GM12878 (cell line): Measurements from ENCODE around the gene RETN. TPM values are rescaled to one million over a fixed set of nuclear protein-coding genes. Genes with fewer than 3 reads are reported as not detected.

Experiments
- ATAC-seq: fragments of 200-7000 bp; cut with Tn5 transposase; 3 replicates; pipeline ENCODE4 v1.9.1; 2020; ENCODE audit warnings: mild to moderate bottlenecking, moderate library complexity
- BruUV-seq: library from RNA; stranded (reverse); fragments of 400-500 nt; replicated peaks from 2 replicates; lab custom pipeline; 2021; lab: Mats Ljungman, UMichigan
- CTCF ChIA-PET: fragments of 300-600 bp; sonication (Branson Sonifier 250); formaldehyde crosslinking; extraction: SDS; loops from one replicate; lab custom pipeline; 2021; ENCODE audit warnings: inconsistent platforms; lab: Yijun Ruan, JAX
- POLR2A ChIA-PET: fragments of 350-600 bp; formaldehyde crosslinking; extraction: SDS; loops from one replicate; lab custom pipeline; 2021; ENCODE audit warnings: inconsistent platforms; lab: Charles Lee
- RAD21 ChIA-PET: fragments of 300-600 bp; sonication (Branson Sonifier 250); formaldehyde crosslinking; loops from one replicate; lab custom pipeline; 2023; ENCODE audit warnings: antibody characterized with exemption; ENCODE audit not compliant: unreplicated experiment; lab: Charles Lee
- SMC1A ChIA-PET: fragments of 300-600 bp; sonication (Branson Sonifier 250); formaldehyde crosslinking; loops from one replicate; lab custom pipeline; 2023; ENCODE audit not compliant: unreplicated experiment, uncharacterized antibody; lab: Charles Lee
- DNase-seq: peaks from one replicate; pipeline ENCODE4 v3.0.0-alpha.2; 2011; ENCODE audit warnings: low read depth, low spot score
- FAIRE-seq: peaks from 3 replicates; lab custom pipeline; 2011; peaks lifted over from hg19 to GRCh38; lab: Jason Lieb, UNC
- H2AFZ ChIP-seq: 2 replicates; pipeline ENCODE4 v1.6.0; 2011; ENCODE audit warnings: low read depth, low read length, control low read depth; ENCODE audit not compliant: control insufficient read depth
- H3K27ac ChIP-seq: 2 replicates; pipeline ENCODE4 v1.5.1; 2011; ENCODE audit warnings: control low read depth; ENCODE audit not compliant: control insufficient read depth, insufficient read depth
- H3K27me3 ChIP-seq, 2 experiments: replicated peaks in 1 of 2; 2 replicates each; pipeline versions ENCODE4 v1.6.0 to v1.6.1; 2011; ENCODE audit warnings: low read length in 1 of 2; ENCODE audit not compliant: control insufficient read depth in 2 of 2, insufficient read depth in 2 of 2
- H3K36me3 ChIP-seq, 2 experiments: 2 replicates each; pipeline ENCODE4 v1.5.1; 2011; ENCODE audit warnings: low read length in 1 of 2; ENCODE audit not compliant: control insufficient read depth in 2 of 2, insufficient read depth in 2 of 2
- H3K4me1 ChIP-seq: 2 replicates; pipeline ENCODE4 v1.6.1; 2011; ENCODE audit warnings: mild to moderate bottlenecking, low read length, moderate library complexity, mixed read lengths; ENCODE audit not compliant: control insufficient read depth, insufficient read depth
- H3K4me2 ChIP-seq: 2 replicates; pipeline ENCODE4 v1.6.0; 2011; ENCODE audit warnings: control low read depth; ENCODE audit not compliant: control insufficient read depth, insufficient read depth
- H3K4me3 ChIP-seq: fragments of 200-600 bp; sonication (generic); 2 replicates; pipeline ENCODE4 v1.5.1; 2016
- H3K79me2 ChIP-seq: 2 replicates; pipeline ENCODE4 v1.6.0; 2011; ENCODE audit warnings: low read length; ENCODE audit not compliant: control insufficient read depth, insufficient read depth
- H3K9ac ChIP-seq: 2 replicates; pipeline ENCODE4 v1.8.0; 2011; ENCODE audit warnings: low read length, control low read depth, mixed read lengths; ENCODE audit not compliant: control insufficient read depth, insufficient read depth
- H3K9me3 ChIP-seq: replicated peaks from 3 replicates; pipeline ENCODE4 v1.5.1; 2011; ENCODE audit warnings: mild to moderate bottlenecking, low read length; ENCODE audit not compliant: control insufficient read depth, insufficient read depth
- H4K20me1 ChIP-seq: 2 replicates; pipeline ENCODE4 v1.6.0; 2011; ENCODE audit not compliant: control insufficient read depth, insufficient read depth
- CEBPZ ChIP-seq: fragments of 150-350 bp; IDR thresholded peaks from 2 replicates; pipeline ENCODE4 v1.6.1; 2016; ENCODE audit warnings: low read depth, low read length
- EZH2 ChIP-seq: IDR thresholded peaks from 2 replicates; pipeline ENCODE4 v1.6.1; 2012; ENCODE audit warnings: low read depth, mild to moderate bottlenecking, control low read depth, inconsistent platforms, low read length, borderline replicate concordance; ENCODE audit not compliant: control insufficient read depth
- JUNB ChIP-seq: IDR thresholded peaks from 2 replicates; pipeline ENCODE4 v1.6.1; 2016; ENCODE audit warnings: antibody characterized with exemption, mild to moderate bottlenecking
- JUND ChIP-seq: IDR thresholded peaks from 2 replicates; pipeline ENCODE4 v1.6.1; 2012; ENCODE audit warnings: low read depth, mild to moderate bottlenecking, low read length, improper control_type of control experiment, moderate library complexity
- PBX3 ChIP-seq: IDR thresholded peaks from 2 replicates; pipeline ENCODE4 v1.6.1; 2011; ENCODE audit warnings: mild to moderate bottlenecking, low read depth, low read length, moderate library complexity; ENCODE audit not compliant: insufficient replicate concordance
- RB1 ChIP-seq: fragments of 450-650 bp; formaldehyde crosslinking; IDR thresholded peaks from 2 replicates; pipeline ENCODE4 v1.6.1; 2017; ENCODE audit warnings: mild to moderate bottlenecking, borderline replicate concordance
- RELB ChIP-seq: fragments of 450-650 bp; IDR thresholded peaks from 2 replicates; pipeline ENCODE4 v1.6.1; 2017; ENCODE audit warnings: low read depth, mild to moderate bottlenecking, moderate library complexity
- RUNX3 ChIP-seq: IDR thresholded peaks from 2 replicates; pipeline ENCODE4 v1.6.1; 2012; ENCODE audit warnings: low read length, inconsistent platforms
- SP1 ChIP-seq: IDR thresholded peaks from one replicate; pipeline ENCODE4 v1.6.1; 2011; ENCODE audit warnings: low read depth, low read length
- WRNIP1 ChIP-seq: IDR thresholded peaks from 2 replicates; pipeline ENCODE4 v1.6.1; 2011; ENCODE audit warnings: low read depth, low read length, improper control_type of control experiment, borderline replicate concordance
- YY1 ChIP-seq: IDR thresholded peaks from 2 replicates; pipeline ENCODE4 v1.6.1; 2011; ENCODE audit warnings: low read depth, mild to moderate bottlenecking, low read length
- ZNF687 ChIP-seq: fragments of 450-650 bp; IDR thresholded peaks from 2 replicates; pipeline ENCODE4 v1.6.1; 2017; ENCODE audit warnings: mild to moderate bottlenecking, moderate library complexity
- WGBS: methylation state at CpG from one replicate; pipeline ENCODE4 v1.1.6; 2016; ENCODE audit warnings: low lambda C conversion rate; ENCODE audit not compliant: insufficient replicate concordance, insufficient coverage; ENCODE audit errors: missing lambda C conversion rate; 5-methylcytosine and 5-hydroxymethylcytosine counted together
- in situ Hi-C: fragments of 300-500 bp; cut with MboI; formaldehyde crosslinking; loops from 9 replicates; pipeline ENCODE4 v1.14.3; 2018; ENCODE audit warnings: mixed read lengths
- intact Hi-C: fragments of 100-400 bp; cut with micrococcal nuclease; formaldehyde crosslinking; loops from one replicate; pipeline ENCODE4 v1.14.2; 2022; ENCODE audit not compliant: unreplicated experiment
- polyA plus RNA-seq, 11 experiments: library from polyadenylated mRNA; depleted of rRNA in 4 of 11; unstranded in 6 of 11; stranded (reverse) in 5 of 11; fragments of >200 nt; fragmentation: Nextera tagmentation in 4 of 11; fragmentation: Illumina TruSeq in 1 of 11; extraction: Ambion mirVana in 4 of 11; extraction: Trizol in 1 of 11; gene quantifications; 1 replicate in 1 of 11; 2 replicates in 10 of 11; pipeline versions ENCODE4 v1.2.1 to v1.2.3, GENCODE V29; 2011 to 2016; ENCODE audit warnings: inconsistent platforms in 2 of 11, missing spikeins in 2 of 11, low read depth in 1 of 11
- total RNA-seq, 4 experiments: library from RNA; depleted of rRNA in 3 of 4; stranded (reverse); fragments of >200 nt in 3 of 4; fragmentation: Illumina TruSeq in 1 of 4; extraction: Trizol in 1 of 4; gene quantifications; 2 replicates each; pipeline versions ENCODE4 v1.2.1 to v1.2.3, GENCODE V29; 2013 to 2021

The RETN gene
- total and polyA plus RNA-seq, 10 of the 15 experiments (the other 5 are each of a cell fraction or from before 2014, with no cell fraction given), result 0.26 TPM; not detected in 9

GRCh38 chr19:7665076-7665475 is 3.8 kb upstream of the RETN start (continued):
- TF ChIP-seq YY1 (no peak), RELB (no peak), ZNF687 (no peak)

- no peak for FAIRE-seq
- SMC1A ChIA-PET, result interaction anchor here (0.6 to 0.7 kb wide), 2 partner anchors 12 to 597 kb away, joined by 3 read pairs; no protein-coding TSS in a partner anchor
These were observed 792 bp downstream of the RETN start for GRCh38 chr19:7669641-7670040.

More at GRCh38 chr19:7669641-7670040, 792 bp downstream of the RETN start:
- WGBS, result 34% methylated on average over 9 of the region's 9 CpGs
- BruUV-seq, result no TSS peak
- no peak overlapping the region for H3K9ac ChIP-seq
- H3K9me3 ChIP-seq, result no peaks in the 10 kb centered on the region
- RAD21 ChIA-PET, result no interaction called here
- no peaks in the 10 kb centered on the region for H3K4me1 ChIP-seq
- H3K4me2 ChIP-seq, result no peak overlapping the region
- CTCF ChIA-PET, result interaction anchor here (0.6 to 1.8 kb wide), 4 partner anchors 11 to 567 kb away, joined by 3 to 6 read pairs (median 3); partner anchors contain the start of gene TRAPPC5
- no peaks in the 10 kb centered on the region for H3K79me2 ChIP-seq
- TF ChIP-seq WRNIP1 (no peak), RB1 (no peak), YY1 (no peak), PBX3 (no peak), JUND (no peak), SP1 (no peak), RUNX3 (no peak), EZH2 (no peak), JUNB (no peak), CEBPZ (no peak)
- in situ Hi-C loops, result no loop called here
- POLR2A ChIA-PET, result no interaction called here
- no peak overlapping the region for H2AFZ ChIP-seq
- no peak overlapping the region for H3K4me3 ChIP-seq
- peaks cover 4 to 7% of the 10 kb centered on the region in 2 experiments; a peak in 3 of 4 replicates for H3K27me3 ChIP-seq
- DNase-seq, result no peak
- H3K27ac ChIP-seq, result no peak overlapping the region
- no peak for ATAC-seq
- H4K20me1 ChIP-seq, result no peaks in the 10 kb centered on the region
- intact Hi-C loops, result loop anchor here (10.0 kb wide), 1 partner anchor 285 kb away; no protein-coding TSS in a partner anchor
- H3K36me3 ChIP-seq, result no peaks in the 10 kb centered on the region
